Activated CD8-positive, alpha-beta T cell treated with anti-CD3 and anti-CD28 coated beads for 36 hours (primary cell): ENCODE measurements around the gene AP3B2. TPM values are rescaled to one million over a fixed set of nuclear protein-coding genes. Genes with fewer than 3 reads are reported as not detected.

ENCODE experiments used
- ATAC-seq: fragments of 200-7000 bp; cut with Tn5 transposase; one replicate; pipeline ENCODE4 v1.10.0; 2021; ENCODE audit warnings: mild to moderate bottlenecking, moderate library complexity
- CTCF ChIA-PET: fragments of 350-600 bp; sonication (Branson Sonifier 250); formaldehyde crosslinking; loops from one replicate; lab custom pipeline; 2021; ENCODE audit warnings: antibody characterized with exemption; lab: Charles Lee
- POLR2A ChIA-PET: fragments of 350-600 bp; sonication (Branson Sonifier 250); formaldehyde crosslinking; loops from one replicate; lab custom pipeline; 2021; ENCODE audit warnings: antibody characterized with exemption; lab: Charles Lee
- DNase-seq: peaks from one replicate; pipeline ENCODE4 v3.0.0-alpha.2; 2020
- H3K27ac Mint-ChIP-seq: one replicate; pipeline ENCODE4 v1.8.0; 2021; ENCODE audit warnings: mild to moderate bottlenecking, mixed read lengths
- H3K27me3 Mint-ChIP-seq: one replicate; pipeline ENCODE4 v1.8.0; 2021; ENCODE audit warnings: mixed read lengths
- H3K36me3 Mint-ChIP-seq: one replicate; pipeline ENCODE4 v1.8.0; 2021; ENCODE audit warnings: low read depth, mixed read lengths
- H3K4me1 Mint-ChIP-seq: one replicate; pipeline ENCODE4 v1.8.0; 2021; ENCODE audit warnings: low read depth, mixed read lengths
- H3K4me3 Mint-ChIP-seq: one replicate; pipeline ENCODE4 v1.8.0; 2021; ENCODE audit warnings: mild to moderate bottlenecking, moderate library complexity, mixed read lengths
- H3K9me3 Mint-ChIP-seq: one replicate; pipeline ENCODE4 v1.8.0; 2021; ENCODE audit warnings: mixed read lengths
- CTCF ChIP-seq: fragments of 200-600 bp; IDR thresholded peaks from one replicate; pipeline ENCODE4 v1.8.0; 2022; ENCODE audit warnings: antibody characterized with exemption, mild to moderate bottlenecking
- intact Hi-C: fragments of 100-400 bp; cut with micrococcal nuclease; formaldehyde crosslinking; loops from one replicate; pipeline ENCODE4 v1.10.0; 2022
- total RNA-seq, 2 experiments: library from RNA; stranded (reverse); gene quantifications; one replicate each; pipeline ENCODE4 v1.2.3, GENCODE V29; 2021

Gene AP3B2
- total RNA-seq, 2 experiments from 2014 or later: 0.16 to 0.18 TPM

DNA sequence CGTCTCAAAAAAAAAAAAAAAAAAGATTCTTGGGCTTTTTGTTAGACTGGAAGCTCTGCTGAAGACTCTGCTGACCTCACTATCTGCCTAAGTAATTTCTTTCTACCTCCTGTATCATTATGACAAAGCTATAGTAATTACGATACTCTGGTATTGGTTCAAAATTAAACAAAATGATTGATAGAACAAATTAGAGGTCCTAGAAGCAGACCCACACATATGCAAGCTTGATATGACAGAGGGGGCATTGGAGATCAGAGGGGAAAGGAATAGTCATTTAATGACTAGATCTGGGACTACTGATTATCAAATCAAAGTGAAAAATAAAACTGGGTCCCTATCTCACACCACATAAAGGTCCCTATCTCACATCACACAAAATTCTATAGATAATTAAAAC lies 21.9 kb upstream of the AP3B2 start:
- no peak for ATAC-seq
- no peaks in the 10 kb centered on the region for H3K9me3 Mint-ChIP-seq
- peaks cover 8% of the 10 kb centered on the region for H3K36me3 Mint-ChIP-seq
- no peaks in the 10 kb centered on the region for H3K27me3 Mint-ChIP-seq
- intact Hi-C loops: no loop called here
- no peak overlapping the region for H3K27ac Mint-ChIP-seq
- ChIA-PET CTCF (interaction anchor here (0.9 to 1.4 kb wide), 2 partner anchors 10 to 20 kb away, joined by 3 to 4 read pairs; no protein-coding TSS in a partner anchor), POLR2A (interaction anchor here (1.5 kb wide), 1 partner anchor 18 kb away, joined by 5 read pairs; no protein-coding TSS in a partner anchor)
- no peak for DNase-seq
- no peaks in the 10 kb centered on the region for H3K4me1 Mint-ChIP-seq
- H3K4me3 Mint-ChIP-seq: no peak overlapping the region
- no peak for TF ChIP-seq CTCF

- intact Hi-C loops: no loop called here
- Mint-ChIP-seq H3K9me3 (no peaks in the 10 kb centered on the region), H3K27ac (no peak overlapping the region), H3K4me1 (no peaks in the 10 kb centered on the region), H3K27me3 (no peaks in the 10 kb centered on the region), H3K36me3 (peaks cover 6% of the 10 kb centered on the region), H3K4me3 (no peak overlapping the region)
- no peak for DNase-seq
- ChIA-PET CTCF (no interaction called here), POLR2A (interaction anchor here (1.5 kb wide), 1 partner anchor 17 kb away, joined by 5 read pairs; no protein-coding TSS in a partner anchor)
- no peak for ATAC-seq
- TF ChIP-seq CTCF: no peak
Observed at GRCh38 chr15:82730022-82730530, 20.4 kb upstream of the AP3B2 start.

DNA sequence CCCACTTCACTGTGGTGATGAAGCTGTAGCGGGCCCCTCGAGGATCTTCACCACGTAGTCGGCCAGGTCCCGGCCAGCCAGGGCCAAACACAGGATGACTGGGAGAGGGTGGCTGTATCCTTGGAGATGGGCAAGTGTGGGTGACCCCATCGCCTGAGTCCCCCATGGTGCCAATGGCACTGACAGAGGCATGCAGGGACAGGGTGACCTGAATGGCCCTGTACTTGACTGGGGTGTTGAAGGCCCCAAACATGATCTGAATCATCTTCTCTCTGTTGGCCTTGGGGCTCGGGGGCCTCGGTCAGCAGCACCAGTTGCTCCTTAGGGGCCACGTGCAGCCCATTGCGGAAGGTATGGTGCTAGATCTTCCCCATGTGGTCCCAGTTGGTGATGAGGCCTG lies 17.1 kb upstream of the AP3B2 start:
- Mint-ChIP-seq H3K36me3 (no peaks in the 10 kb centered on the region), H3K27ac (no peak overlapping the region), H3K27me3 (peaks cover 2% of the 10 kb centered on the region), H3K9me3 (no peaks in the 10 kb centered on the region), H3K4me1 (no peaks in the 10 kb centered on the region), H3K4me3 (no peak overlapping the region)
- DNase-seq (no peak), ATAC-seq (no peak)
- ChIA-PET POLR2A (no interaction called here), CTCF (no interaction called here)
- no peak for TF ChIP-seq CTCF
- intact Hi-C loops: no loop called here

DNA sequence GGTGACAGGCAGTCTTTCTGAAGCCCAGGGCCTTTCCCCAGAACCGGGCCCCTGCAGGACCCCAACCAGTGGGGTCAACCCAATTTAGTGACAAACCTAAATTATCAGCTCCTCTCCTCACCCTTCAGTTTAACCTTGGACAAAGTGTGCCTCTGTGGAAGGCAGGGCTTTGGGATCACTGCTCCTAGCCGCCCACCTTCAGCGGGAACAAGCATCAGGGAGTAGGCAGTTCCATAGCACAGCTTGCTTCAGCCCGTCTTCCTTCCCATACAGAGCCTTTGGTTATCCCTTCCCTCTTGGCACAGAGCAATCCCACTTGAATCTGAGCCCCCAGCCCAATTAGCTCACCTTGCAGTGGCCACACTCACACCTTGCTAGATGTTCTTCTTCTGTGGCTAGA lies 5.3 kb upstream of the AP3B2 start:
- no peak for ATAC-seq
- intact Hi-C loops: no loop called here
- Mint-ChIP-seq H3K27me3 (peaks cover 19% of the 10 kb centered on the region), H3K9me3 (peaks cover 11% of the 10 kb centered on the region), H3K4me1 (no peaks in the 10 kb centered on the region), H3K36me3 (no peaks in the 10 kb centered on the region), H3K27ac (no peak overlapping the region), H3K4me3 (no peak overlapping the region)
- CTCF ChIA-PET: no interaction called here
- TF ChIP-seq CTCF: no peak
- POLR2A ChIA-PET: no interaction called here
- DNase-seq: no peak

GRCh38 chr15:82714016-82714415 lies 4.3 kb upstream of the AP3B2 start:
- POLR2A ChIA-PET: interaction anchor here (1.8 kb wide), 1 partner anchor 17 kb away, joined by 5 read pairs; no protein-coding TSS in a partner anchor
- ATAC-seq: no peak

More at GRCh38 chr15:82714016-82714415, 4.3 kb upstream of the AP3B2 start:
- H3K27me3 Mint-ChIP-seq: peaks cover 19% of the 10 kb centered on the region
- DNase-seq: no peak
- no peak overlapping the region for H3K27ac Mint-ChIP-seq
- H3K36me3 Mint-ChIP-seq: no peaks in the 10 kb centered on the region
- H3K4me3 Mint-ChIP-seq: no peak overlapping the region
- peaks cover 11% of the 10 kb centered on the region for H3K9me3 Mint-ChIP-seq
- H3K4me1 Mint-ChIP-seq: no peaks in the 10 kb centered on the region
- no peak for TF ChIP-seq CTCF
- CTCF ChIA-PET: no interaction called here
- intact Hi-C loops: no loop called here
